GM23338 (cell line): ENCODE measurements around the gene GRID2. TPM values are rescaled to one million over a fixed set of nuclear protein-coding genes. Genes with fewer than 3 reads are reported as not detected.

Experiments used
- ATAC-seq: fragments of 200-7000 bp; cut with Tn5 transposase; 3 replicates; pipeline ENCODE4 v1.9.1; 2020
- DNase-seq: peaks from one replicate; pipeline ENCODE4 v3.0.0-alpha.2; 2015; ENCODE audit warnings: low spot score
- H2AFZ ChIP-seq: fragments of 200-600 bp; sonication (generic); 2 replicates; pipeline ENCODE4 v1.8.0; 2016; ENCODE audit warnings: antibody characterized with exemption, mild to moderate bottlenecking, moderate library complexity
- H3F3A ChIP-seq: fragments of 200-600 bp; sonication (generic); replicated peaks from 2 replicates; pipeline ENCODE4 v1.8.0; 2017; ENCODE audit warnings: antibody characterized with exemption, mixed run types, low read depth
- H3K27ac ChIP-seq: fragments of 200-600 bp; sonication (generic); 2 replicates; pipeline ENCODE4 v1.6.1; 2016; ENCODE audit warnings: low read depth
- H3K27me3 ChIP-seq: fragments of 200-600 bp; sonication (generic); 2 replicates; pipeline ENCODE4 v1.8.0; 2016; ENCODE audit warnings: mild to moderate bottlenecking, mixed run types, moderate library complexity; ENCODE audit not compliant: insufficient read depth
- H3K36me3 ChIP-seq: fragments of 200-600 bp; sonication (generic); 2 replicates; pipeline ENCODE4 v1.8.0; 2016; ENCODE audit warnings: mild to moderate bottlenecking; ENCODE audit not compliant: insufficient read depth
- H3K4me1 ChIP-seq: fragments of 200-600 bp; sonication (generic); 2 replicates; pipeline ENCODE4 v1.8.0; 2016; ENCODE audit warnings: mild to moderate bottlenecking, moderate library complexity; ENCODE audit not compliant: insufficient read depth
- H3K4me2 ChIP-seq: fragments of 200-600 bp; sonication (generic); 2 replicates; pipeline ENCODE4 v1.7.1; 2017; ENCODE audit warnings: mixed run types
- H3K4me3 ChIP-seq: fragments of 200-600 bp; sonication (generic); 2 replicates; pipeline ENCODE4 v1.6.1; 2016; ENCODE audit warnings: mixed run types
- H3K79me2 ChIP-seq: fragments of 200-600 bp; sonication (generic); replicated peaks from 2 replicates; pipeline ENCODE4 v1.8.0; 2017; ENCODE audit warnings: mild to moderate bottlenecking; ENCODE audit not compliant: insufficient read depth
- H3K9me2 ChIP-seq: fragments of 200-600 bp; sonication (generic); 2 replicates; pipeline ENCODE4 v1.8.0; 2017; ENCODE audit not compliant: insufficient read depth
- H4K20me1 ChIP-seq: fragments of 200-600 bp; sonication (generic); replicated peaks from 2 replicates; pipeline ENCODE4 v1.8.0; 2017; ENCODE audit warnings: mild to moderate bottlenecking; ENCODE audit not compliant: insufficient read depth
- H3K27ac Mint-ChIP-seq: 2 replicates; pipeline ENCODE4 v1.8.0; 2020; ENCODE audit warnings: inconsistent platforms, mild to moderate bottlenecking, moderate library complexity, mixed read lengths
- H3K27me3 Mint-ChIP-seq: 3 replicates; pipeline ENCODE4 v1.8.0; 2022; ENCODE audit warnings: low read depth, mild to moderate bottlenecking, moderate library complexity, mixed read lengths, inconsistent platforms; ENCODE audit not compliant: insufficient read depth, poor library complexity
- H3K36me3 Mint-ChIP-seq: 3 replicates; pipeline ENCODE4 v1.8.0; 2021; ENCODE audit warnings: low read depth, mild to moderate bottlenecking, inconsistent platforms, moderate library complexity, mixed read lengths
- H3K4me1 Mint-ChIP-seq: 3 replicates; pipeline ENCODE4 v1.8.0; 2020; ENCODE audit warnings: mild to moderate bottlenecking, inconsistent platforms, mixed read lengths
- H3K4me3 Mint-ChIP-seq: 3 replicates; pipeline ENCODE4 v1.8.0; 2021; ENCODE audit warnings: moderate library complexity, mild to moderate bottlenecking, inconsistent platforms, mixed read lengths
- H3K9me3 Mint-ChIP-seq: 3 replicates; pipeline ENCODE4 v1.8.0; 2020; ENCODE audit warnings: moderate library complexity, mild to moderate bottlenecking, inconsistent platforms, mixed read lengths
- CREB1 ChIP-seq: fragments of 250-450 bp; sonication (Bioruptor Pico); IDR thresholded peaks from 2 replicates; pipeline ENCODE4 v1.5.0; 2020; ENCODE audit warnings: low read depth, mild to moderate bottlenecking, moderate library complexity
- EZH2phosphoT487 ChIP-seq: fragments of 200-600 bp; sonication (generic); IDR thresholded peaks from one replicate; pipeline ENCODE4 v1.8.1; 2018; ENCODE audit warnings: antibody characterized with exemption; ENCODE audit not compliant: unreplicated experiment
- JUNB ChIP-seq: IDR thresholded peaks from one replicate; pipeline ENCODE4 v1.6.1; 2016; ENCODE audit warnings: antibody characterized with exemption; ENCODE audit not compliant: unreplicated experiment
- NANOG ChIP-seq: IDR thresholded peaks from 2 replicates; pipeline ENCODE4 v1.6.1; 2016; ENCODE audit warnings: antibody characterized with exemption, borderline replicate concordance
- POLR2AphosphoS5 ChIP-seq: IDR thresholded peaks from 2 replicates; pipeline ENCODE4 v1.6.1; 2016; ENCODE audit warnings: antibody characterized with exemption, low read depth
- STAT1 ChIP-seq: IDR thresholded peaks from one replicate; pipeline ENCODE4 v1.6.1; 2016; ENCODE audit warnings: antibody characterized with exemption; ENCODE audit not compliant: unreplicated experiment
- ZNF114 ChIP-seq: fragments of 250-450 bp; sonication (Bioruptor Pico); IDR thresholded peaks from 2 replicates; pipeline ENCODE4 v1.5.0; 2020; ENCODE audit warnings: mild to moderate bottlenecking, moderate library complexity
- ZNF331 ChIP-seq: fragments of 250-450 bp; sonication (Bioruptor Pico); IDR thresholded peaks from 2 replicates; pipeline ENCODE4 v1.5.0; 2020; ENCODE audit warnings: low read depth, mild to moderate bottlenecking, moderate library complexity
- ZNF462 ChIP-seq: fragments of 250-450 bp; sonication (Bioruptor Pico); IDR thresholded peaks from 2 replicates; pipeline ENCODE4 v1.5.0; 2020; ENCODE audit warnings: mild to moderate bottlenecking, moderate library complexity
- polyA plus RNA-seq: library from polyadenylated mRNA; unstranded; fragments of >200 nt; fragmentation: Nextera tagmentation; extraction: Ambion mirVana; gene quantifications from 2 replicates; pipeline ENCODE4 v1.2.1, GENCODE V29; 2016
- total RNA-seq: library from RNA; depleted of rRNA; stranded (reverse); fragments of >200 nt; shearing (Covaris generic); gene quantifications from 2 replicates; pipeline ENCODE4 v1.2.3, GENCODE V29; 2014

Gene GRID2
- total and polyA plus RNA-seq, 2 experiments from 2014 or later, result 19.9 to 65.4 TPM

- Histone ChIP-seq H3K36me3 (no peaks in the 10 kb centered on the region), H3K27ac (peak overlapping the region; percentile 72), H3K9me2 (no peaks in the 10 kb centered on the region), H3K4me1 (peaks cover 55% of the 10 kb centered on the region), H3K79me2 (peaks cover 12% of the 10 kb centered on the region), H2AFZ (no peak overlapping the region), H3F3A (no peaks in the 10 kb centered on the region), H3K4me2 (peak overlapping the region; percentile 52), H3K27me3 (no peaks in the 10 kb centered on the region), H4K20me1 (no peaks in the 10 kb centered on the region), H3K4me3 (peak overlapping the region; percentile 18; the same call in 1 of the 2 replicates)
- H3K27ac Mint-ChIP-seq, result peak overlapping the region; percentile 54; the same call in 1 of the 2 replicates
- no peak for TF ChIP-seq NANOG
- no peak for TF ChIP-seq ZNF331 (CRISPR knock-in tag)
- TF ChIP-seq EZH2phosphoT487, result no peak
- TF ChIP-seq CREB1, result no peak
- TF ChIP-seq STAT1, result no peak
- TF ChIP-seq ZNF462 (CRISPR knock-in tag), result no peak
- TF ChIP-seq ZNF114 (CRISPR knock-in tag), result no peak
- no peak for TF ChIP-seq POLR2AphosphoS5
- no peak for TF ChIP-seq JUNB
- H3K4me1 Mint-ChIP-seq, result peaks cover 49% of the 10 kb centered on the region
- peak overlapping the region; percentile 23; the same call in 1 of the 3 replicates for H3K4me3 Mint-ChIP-seq
- H3K36me3 Mint-ChIP-seq, result no peaks in the 10 kb centered on the region
- ATAC-seq (peak; percentile 89), DNase-seq (peak; percentile 47)
- H3K9me3 Mint-ChIP-seq, result no peaks in the 10 kb centered on the region
- H3K27me3 Mint-ChIP-seq, result no peaks in the 10 kb centered on the region
Observed at GRCh38 chr4:92359491-92359890, 55.7 kb downstream of the GRID2 start.
